ENCODE results near the gene CTNNBL1.
"Not testable (repeated sequence)": the region's sequence is repeated elsewhere in the genome, so short reads cannot be mapped to it uniquely, and the experiment has no call there.

CTNNBL1 gene

DNA sequence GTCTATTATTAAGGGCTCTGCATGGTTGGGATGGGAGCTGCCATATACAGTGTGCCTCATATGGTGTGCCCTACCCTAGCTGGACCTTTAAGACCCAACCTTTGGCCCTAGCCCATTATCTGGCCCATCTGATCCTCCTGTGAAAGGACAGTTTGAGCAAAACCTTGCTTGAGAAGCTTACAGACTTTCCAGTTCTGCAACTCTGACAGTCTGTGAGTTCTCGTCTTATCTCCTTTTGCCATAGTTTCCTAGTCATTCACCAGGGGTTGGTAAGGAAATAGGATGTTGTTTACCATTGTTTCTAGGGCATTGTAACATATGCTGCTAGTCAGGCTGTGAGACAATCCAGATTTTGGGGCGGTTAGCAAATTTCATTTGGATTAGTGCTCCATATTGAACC lies 17.2 kb downstream of the CTNNBL1 start:
- H3K4me3 ChIP-seq (replicated peaks; ENCODE audit: low read depth, low read length): no peak overlapping the region
- no peaks in the 10 kb centered on the region for H3K27me3 ChIP-seq (replicated peaks; ENCODE audit: control insufficient read depth, insufficient read depth, low read length)
- no peaks in the 10 kb centered on the region; the same call in 1 of the 2 replicates for H3K36me3 ChIP-seq (ENCODE audit: control insufficient read depth, insufficient read depth, low read length)
- DNase-seq (ENCODE audit: extremely low read depth, insufficient read length): no peak
- TF ChIP-seq, protein P1, sequence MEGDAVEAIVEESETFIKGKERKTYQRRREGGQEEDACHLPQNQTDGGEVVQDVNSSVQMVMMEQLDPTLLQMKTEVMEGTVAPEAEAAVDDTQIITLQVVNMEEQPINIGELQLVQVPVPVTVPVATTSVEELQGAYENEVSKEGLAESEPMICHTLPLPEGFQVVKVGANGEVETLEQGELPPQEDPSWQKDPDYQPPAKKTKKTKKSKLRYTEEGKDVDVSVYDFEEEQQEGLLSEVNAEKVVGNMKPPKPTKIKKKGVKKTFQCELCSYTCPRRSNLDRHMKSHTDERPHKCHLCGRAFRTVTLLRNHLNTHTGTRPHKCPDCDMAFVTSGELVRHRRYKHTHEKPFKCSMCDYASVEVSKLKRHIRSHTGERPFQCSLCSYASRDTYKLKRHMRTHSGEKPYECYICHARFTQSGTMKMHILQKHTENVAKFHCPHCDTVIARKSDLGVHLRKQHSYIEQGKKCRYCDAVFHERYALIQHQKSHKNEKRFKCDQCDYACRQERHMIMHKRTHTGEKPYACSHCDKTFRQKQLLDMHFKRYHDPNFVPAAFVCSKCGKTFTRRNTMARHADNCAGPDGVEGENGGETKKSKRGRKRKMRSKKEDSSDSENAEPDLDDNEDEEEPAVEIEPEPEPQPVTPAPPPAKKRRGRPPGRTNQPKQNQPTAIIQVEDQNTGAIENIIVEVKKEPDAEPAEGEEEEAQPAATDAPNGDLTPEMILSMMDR (IDR thresholded peaks at IDR 0.05; ENCODE audit: insufficient read depth, low read length, poor library complexity, severe bottlenecking): no peak

- Histone ChIP-seq H3K36me3 (ENCODE audit: control insufficient read depth, insufficient read depth, low read length) (no peaks in the 10 kb centered on the region; the same call in 1 of the 2 replicates), H3K27me3 (replicated peaks; ENCODE audit: control insufficient read depth, insufficient read depth, low read length) (no peaks in the 10 kb centered on the region), H3K4me3 (replicated peaks; ENCODE audit: low read depth, low read length) (no peak overlapping the region)
- TF ChIP-seq, protein P1 (IDR thresholded peaks at IDR 0.05; ENCODE audit: insufficient read depth, low read length, poor library complexity, severe bottlenecking): no peak
- no peak for DNase-seq (ENCODE audit: extremely low read depth, insufficient read length)
Measured at GRCh38 chr20:37711994-37712964, 18.4 kb downstream of the CTNNBL1 start.

DNA sequence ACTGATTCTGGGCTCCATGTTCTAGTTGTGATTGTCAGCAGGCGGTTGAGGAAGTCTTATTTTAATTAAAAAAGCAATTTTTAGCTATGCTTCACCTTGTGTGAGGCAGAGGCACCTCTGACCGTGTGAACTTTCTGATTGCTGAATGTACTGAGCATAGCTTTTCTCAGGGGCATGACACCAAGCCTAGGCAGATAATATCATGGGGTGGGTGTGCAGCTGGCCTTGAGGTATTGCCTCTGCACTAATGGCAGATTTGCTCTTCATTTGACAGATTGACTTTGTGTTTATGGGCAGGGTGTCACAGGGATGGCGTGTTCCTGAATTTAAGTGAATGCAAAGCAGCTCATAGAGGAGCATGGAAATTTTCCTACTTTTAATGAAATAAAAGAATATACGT lies 19.6 kb downstream of the CTNNBL1 start:
- DNase-seq (ENCODE audit: extremely low read depth, insufficient read length): no peak
- no peaks in the 10 kb centered on the region; the same call in 1 of the 2 replicates for H3K36me3 ChIP-seq (ENCODE audit: control insufficient read depth, insufficient read depth, low read length)
- TF ChIP-seq, protein P1 (IDR thresholded peaks at IDR 0.05; ENCODE audit: insufficient read depth, low read length, poor library complexity, severe bottlenecking): no peak
- H3K27me3 ChIP-seq (replicated peaks; ENCODE audit: control insufficient read depth, insufficient read depth, low read length): no peaks in the 10 kb centered on the region
- no peak overlapping the region for H3K4me3 ChIP-seq (replicated peaks; ENCODE audit: low read depth, low read length)

GRCh38 chr20:37714978-37715672 lies 21.3 kb downstream of the CTNNBL1 start:
- DNase-seq (ENCODE audit: extremely low read depth, insufficient read length): no peak
- TF ChIP-seq, protein P1 (IDR thresholded peaks at IDR 0.05; ENCODE audit: insufficient read depth, low read length, poor library complexity, severe bottlenecking): no peak
- H3K36me3 ChIP-seq (ENCODE audit: control insufficient read depth, insufficient read depth, low read length): peaks cover 2% of the 10 kb centered on the region; the same call in 1 of the 2 replicates
- no peak overlapping the region for H3K4me3 ChIP-seq (replicated peaks; ENCODE audit: low read depth, low read length)
- no peaks in the 10 kb centered on the region for H3K27me3 ChIP-seq (replicated peaks; ENCODE audit: control insufficient read depth, insufficient read depth, low read length)

GRCh38 chr20:37721751-37722150 lies 27.9 kb downstream of the CTNNBL1 start:
- no peak overlapping the region for H3K4me3 ChIP-seq (replicated peaks; ENCODE audit: low read depth, low read length)
- peaks cover 2% of the 10 kb centered on the region; the same call in 1 of the 2 replicates for H3K36me3 ChIP-seq (ENCODE audit: control insufficient read depth, insufficient read depth, low read length)
- DNase-seq (ENCODE audit: extremely low read depth, insufficient read length): no peak
- no peaks in the 10 kb centered on the region for H3K27me3 ChIP-seq (replicated peaks; ENCODE audit: control insufficient read depth, insufficient read depth, low read length)
- TF ChIP-seq, protein P1 (IDR thresholded peaks at IDR 0.05; ENCODE audit: insufficient read depth, low read length, poor library complexity, severe bottlenecking): no peak

- H3K36me3 ChIP-seq (ENCODE audit: control insufficient read depth, insufficient read depth, low read length); DNase-seq (ENCODE audit: extremely low read depth, insufficient read length); H3K27me3 ChIP-seq (replicated peaks; ENCODE audit: control insufficient read depth, insufficient read depth, low read length); H3K4me3 ChIP-seq (replicated peaks; ENCODE audit: low read depth, low read length): not testable (repeated sequence)
Measured at GRCh38 chr20:37722312-37722711, 28.5 kb downstream of the CTNNBL1 start.

Data from GM06990 (cell line).